PFSK-1 (cell line): ENCODE results near the gene RFTN1.

Experiments used
- POLR2AphosphoS5 ChIP-seq: IDR thresholded peaks from 2 replicates; pipeline ENCODE4 v1.6.1; 2012; ENCODE audit warnings: low read depth, mild to moderate bottlenecking, control low read depth, low read length, moderate library complexity
- SIN3A ChIP-seq: IDR thresholded peaks from 2 replicates; pipeline ENCODE4 v1.6.1; 2012; ENCODE audit warnings: mild to moderate bottlenecking, low read length, moderate library complexity, borderline replicate concordance; ENCODE audit not compliant: insufficient read depth

DNA sequence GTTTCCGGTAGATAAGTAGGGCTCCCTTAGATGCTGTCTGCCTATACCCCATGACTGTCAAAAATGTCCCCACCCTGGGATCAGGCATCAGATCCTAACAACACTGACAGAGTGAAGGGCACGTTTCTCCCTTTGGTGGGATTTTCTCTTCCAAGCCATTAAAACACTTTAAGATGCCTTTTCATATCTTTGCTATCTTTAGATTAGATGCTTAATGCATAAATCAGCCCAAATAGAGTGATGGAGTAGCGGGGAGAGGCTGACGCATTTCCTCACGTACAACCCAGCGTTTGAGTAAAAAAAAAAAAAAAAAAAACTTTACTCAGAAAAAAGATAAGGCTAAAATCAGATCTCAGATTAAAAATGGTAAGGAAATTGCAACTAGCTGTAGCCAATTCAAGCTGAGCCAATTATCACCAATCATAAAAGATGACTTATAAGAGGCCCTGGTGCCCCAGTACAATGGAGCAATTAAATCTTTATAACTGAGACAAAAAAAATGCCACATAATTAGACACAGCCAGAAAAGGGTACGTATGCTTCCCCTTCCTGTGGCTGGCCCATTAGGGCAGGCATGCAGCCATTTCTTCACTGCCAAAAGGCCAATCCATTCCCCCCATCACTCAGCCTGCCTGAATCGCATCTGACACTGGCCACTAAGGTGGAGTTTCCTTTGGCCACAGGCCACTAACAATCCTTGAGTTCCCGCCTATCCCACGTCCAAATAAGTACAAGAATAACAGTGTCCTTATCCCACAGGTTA, 45.0 kb downstream of the RFTN1 start:
- TF ChIP-seq SIN3A = no peak
- TF ChIP-seq POLR2AphosphoS5 = no peak
